Right ventricle myocardium inferior (tissue), 1 donor: ENCODE data around the gene MACROD2. TPM values are rescaled to one million over a fixed set of nuclear protein-coding genes. Genes with fewer than 3 reads are reported as not detected.
"Not testable (repeated sequence)": the region's sequence is repeated elsewhere in the genome, so short reads cannot be mapped to it uniquely, and the experiment has no call there.

Experiments used
- ATAC-seq: fragments of 200-7000 bp; cut with Tn5 transposase; one replicate; pipeline ENCODE4 v1.9.1; 2020; ENCODE audit warnings: mild to moderate bottlenecking, moderate library complexity
- DNase-seq: peaks from one replicate; pipeline ENCODE4 v3.0.0; 2021; ENCODE audit errors: missing footprints
- intact Hi-C: fragments of 100-400 bp; cut with DNase I; formaldehyde crosslinking; loops from one replicate; pipeline ENCODE4 v1.11.0; 2022
- total RNA-seq: library from RNA; stranded (reverse); fragmentation: NEBNext Ultra II Directional; extraction: Animal tissue kit (Norgen Biotek cat#: 25700); gene quantifications from one replicate; pipeline ENCODE4 v1.2.1, GENCODE V29; 2021
- donor health status: DM: no; HTN: yes; CAD: no; lungs with severe emphysema.

MACROD2 gene
- total RNA-seq, 1 donor from 2014 or later: 5.0 TPM

- DNase-seq (no peak), ATAC-seq (no peak)
- intact Hi-C loops: no loop called here
These were observed 953.1 kb downstream of the MACROD2 start for GRCh38 chr20:14948416-14948815.

DNA sequence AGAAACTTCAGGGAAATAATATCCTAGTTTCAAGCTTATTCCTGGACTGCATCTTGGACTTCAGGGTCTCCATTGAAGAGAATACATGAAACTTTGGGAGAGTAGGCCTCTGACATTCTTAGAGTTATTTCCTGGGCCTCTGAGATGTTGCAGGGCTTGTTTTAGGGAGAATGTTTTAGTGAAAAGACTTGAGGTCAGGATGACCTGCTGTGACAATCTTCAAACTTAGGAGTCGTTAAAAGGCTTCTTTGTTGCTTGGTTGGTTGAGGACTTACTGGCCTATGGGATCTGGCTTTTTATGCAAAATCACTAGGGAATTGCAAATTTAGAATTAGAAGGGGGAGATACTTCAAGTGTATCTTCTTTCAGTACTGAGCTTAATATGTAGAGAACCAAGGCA, 955.3 kb downstream of the MACROD2 start:
- ATAC-seq: no peak
- intact Hi-C loops: no loop called here
- no peak for DNase-seq

- ATAC-seq: no peak
- DNase-seq: no peak
- intact Hi-C loops: no loop called here
These were observed 955.8 kb downstream of the MACROD2 start for GRCh38 chr20:14951105-14951504.

GRCh38 chr20:14951707-14952418, 956.5 kb downstream of the MACROD2 start:
- DNase-seq (no peak), ATAC-seq (no peak)
- intact Hi-C loops: no loop called here

DNA sequence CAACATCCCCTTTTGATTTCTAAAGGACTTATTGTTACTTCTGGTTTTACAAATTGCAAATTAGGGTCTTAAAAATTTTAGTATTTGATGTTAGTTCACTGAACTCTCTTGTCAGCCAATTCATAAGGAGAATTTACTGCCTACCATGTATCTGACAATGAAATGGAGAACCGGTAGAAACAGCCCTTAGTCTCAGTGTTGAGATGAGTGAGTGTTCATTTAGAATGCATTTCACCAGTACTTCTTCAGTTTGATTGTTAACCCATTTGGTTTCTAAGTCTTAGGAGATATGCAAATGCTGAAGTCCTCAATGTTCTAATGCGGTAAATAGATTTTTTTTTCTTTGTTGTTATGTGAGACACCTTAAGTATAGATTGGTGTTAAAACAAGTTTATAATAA, 958.4 kb downstream of the MACROD2 start:
- DNase-seq (no peak), ATAC-seq (no peak)
- intact Hi-C loops: no loop called here

DNA sequence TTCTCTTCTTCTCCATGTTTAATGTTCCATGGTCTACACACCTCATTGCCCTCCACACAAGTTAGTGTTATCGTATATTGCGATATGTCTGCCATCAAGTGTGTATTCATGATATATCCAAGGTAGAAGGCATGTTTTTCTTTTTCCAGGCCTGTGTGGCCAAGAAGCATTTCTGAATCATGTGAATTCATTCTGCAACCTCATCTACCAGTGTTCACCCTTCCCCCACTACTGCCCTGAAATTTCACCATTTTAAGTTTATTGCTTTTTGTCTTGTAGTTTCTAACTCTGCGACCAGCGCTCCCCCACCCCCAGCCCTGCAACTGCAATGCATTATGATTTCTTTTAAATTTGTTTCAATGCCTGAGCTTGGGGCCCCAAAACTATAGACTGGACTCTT, 960.1 kb downstream of the MACROD2 start:
- ATAC-seq (no peak), DNase-seq (no peak)
- intact Hi-C loops: no loop called here

DNA sequence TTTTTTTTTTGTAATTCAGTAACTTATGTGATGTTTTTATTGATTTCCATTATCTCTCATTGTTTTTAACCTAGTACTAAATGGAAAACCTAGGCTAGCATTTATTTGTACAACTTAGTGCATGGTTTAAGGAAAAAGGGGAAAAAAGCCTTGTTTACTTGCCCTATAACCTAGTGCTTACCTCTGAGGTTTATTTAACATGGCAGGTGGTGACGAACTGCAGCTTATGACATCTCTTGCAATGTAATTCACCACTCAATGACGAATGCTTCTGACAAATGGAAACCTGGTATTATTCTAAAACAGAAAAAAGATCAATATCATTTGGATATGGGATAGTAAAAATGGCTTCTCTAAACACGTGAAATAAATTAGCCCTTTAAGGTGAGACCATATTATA, 960.7 kb downstream of the MACROD2 start:
- intact Hi-C loops: no loop called here
- ATAC-seq: no peak

DNA sequence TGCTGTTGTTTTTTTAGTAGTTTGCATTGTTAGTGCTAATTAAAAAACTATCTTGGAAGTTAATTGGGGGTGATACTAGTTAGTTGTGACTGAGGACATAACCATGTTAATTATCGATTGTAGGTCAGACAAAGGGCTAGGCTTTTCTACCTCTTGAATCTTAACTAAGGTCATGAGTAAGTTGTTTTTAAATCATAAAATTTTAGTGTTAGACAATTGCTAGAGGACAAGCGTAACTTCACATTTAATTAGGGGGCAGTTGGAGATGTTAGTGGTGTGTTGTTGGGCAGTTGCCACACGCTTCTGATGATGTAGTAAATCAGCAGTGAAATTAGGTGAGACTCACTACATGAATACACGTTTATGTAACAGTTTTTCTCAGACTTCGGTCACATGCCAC, 961.2 kb downstream of the MACROD2 start:
- DNase-seq (no peak), ATAC-seq (no peak)
- intact Hi-C loops: no loop called here

More for the DNA sequence above, 960.7 kb downstream of the MACROD2 start:
- DNase-seq: no peak

DNA sequence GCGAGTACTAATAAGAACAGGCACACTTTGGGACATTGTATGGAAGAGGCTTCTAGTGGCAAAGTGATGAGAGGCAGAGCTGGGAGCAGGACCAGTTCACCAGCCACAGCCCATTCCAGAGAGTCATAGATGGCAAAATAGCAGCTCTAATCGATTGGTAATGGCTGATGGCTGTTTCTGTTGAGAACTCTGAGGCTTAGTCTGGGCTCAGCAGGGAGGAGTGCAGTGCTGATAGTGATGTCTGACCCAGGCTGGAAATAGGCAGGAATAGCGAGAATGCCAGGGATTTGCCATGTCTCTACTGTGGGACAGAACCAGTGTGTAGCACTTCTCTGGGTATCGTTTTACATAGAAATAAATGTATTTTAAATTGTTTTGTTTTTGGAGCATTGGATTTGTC, 962.1 kb downstream of the MACROD2 start:
- intact Hi-C loops: no loop called here
- ATAC-seq (no peak), DNase-seq (no peak)

- DNase-seq (no peak), ATAC-seq (no peak)
- intact Hi-C loops: no loop called here
These were observed 963.3 kb downstream of the MACROD2 start for GRCh38 chr20:14958626-14959025.

DNA sequence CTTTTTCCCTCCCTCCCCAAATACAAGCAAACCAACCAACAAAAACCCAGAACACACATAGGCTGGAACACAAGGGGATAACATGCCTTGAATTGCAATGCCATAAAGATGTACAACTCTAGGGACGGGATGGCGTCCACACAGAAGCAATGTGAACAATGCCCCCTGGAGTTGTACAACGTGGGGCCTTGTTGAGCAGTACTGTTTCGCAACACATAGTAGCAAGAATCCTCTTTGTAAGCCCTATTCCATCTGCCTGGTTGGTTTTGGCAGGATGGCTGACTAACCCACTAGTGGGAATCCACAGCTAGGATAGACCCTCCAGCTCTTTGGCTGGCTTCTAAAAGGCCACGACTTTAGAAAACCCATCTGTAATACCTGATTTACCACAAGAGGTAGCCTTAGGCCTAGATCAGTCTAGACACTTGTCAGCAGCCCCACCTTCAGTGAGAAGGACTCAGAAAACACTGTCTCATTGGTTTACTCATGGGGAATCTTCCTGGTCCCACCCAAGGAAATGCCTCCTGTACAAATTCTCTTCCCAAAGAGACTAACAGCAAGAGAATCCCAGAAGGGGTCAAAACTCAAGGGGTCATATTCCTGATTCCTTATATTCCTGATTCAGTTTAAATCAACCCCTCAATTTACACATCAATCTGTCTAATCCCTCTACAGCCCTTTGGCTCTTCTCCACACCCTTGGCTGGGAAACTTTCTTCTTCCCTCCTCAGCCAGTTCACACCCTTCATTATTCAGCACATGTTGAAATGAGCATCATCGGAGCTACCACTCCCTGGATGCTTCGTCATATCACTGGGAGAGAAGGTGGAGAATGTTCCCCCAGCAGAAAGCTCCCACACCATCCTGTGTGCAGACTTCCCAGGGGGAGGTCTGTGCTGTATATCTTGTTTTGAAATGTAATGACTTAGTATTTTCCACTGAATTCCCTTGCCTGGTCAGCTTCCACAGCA, 964.5 kb downstream of the MACROD2 start:
- no peak for ATAC-seq
- intact Hi-C loops: no loop called here
- DNase-seq: no peak

DNA sequence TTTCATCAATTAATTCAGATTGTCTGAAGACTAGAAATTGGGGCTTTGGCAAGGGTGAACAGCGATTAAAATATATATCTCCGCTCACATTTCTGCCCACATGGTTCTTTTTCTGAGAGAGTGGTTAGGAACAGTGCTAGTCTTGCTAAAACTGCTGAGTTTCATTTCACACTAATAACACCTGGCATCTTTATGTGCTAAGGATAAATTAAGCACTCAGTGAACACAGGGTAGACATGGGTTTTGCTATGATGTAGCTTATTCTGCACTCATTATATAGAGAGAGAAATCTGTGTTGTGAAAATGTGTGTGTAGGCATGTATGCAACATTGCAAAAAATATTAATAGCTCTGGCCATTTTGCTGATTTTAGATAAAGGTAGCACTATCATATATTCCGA, 965.5 kb downstream of the MACROD2 start:
- intact Hi-C loops: no loop called here
- ATAC-seq (no peak), DNase-seq (no peak)

DNA sequence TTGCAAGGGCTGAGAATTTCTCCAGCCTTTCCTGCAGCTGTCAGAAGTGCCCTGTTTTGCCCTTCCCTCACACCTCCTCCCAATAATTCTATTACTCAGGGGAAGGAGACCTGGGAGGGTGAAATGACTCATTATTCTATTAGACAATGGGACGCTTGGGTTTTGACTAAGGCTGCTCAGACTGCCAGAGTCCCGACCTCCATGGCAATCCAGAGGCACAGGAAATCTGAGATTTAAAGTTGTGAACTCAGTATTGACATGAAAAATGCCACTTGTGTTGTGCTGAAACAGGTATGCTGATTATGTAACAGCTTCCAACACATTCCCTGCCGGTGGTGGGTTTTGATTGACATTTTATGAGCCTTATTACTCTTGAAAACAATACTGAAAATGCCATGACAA, 967.9 kb downstream of the MACROD2 start:
- DNase-seq: no peak
- no peak for ATAC-seq
- intact Hi-C loops: no loop called here

DNA sequence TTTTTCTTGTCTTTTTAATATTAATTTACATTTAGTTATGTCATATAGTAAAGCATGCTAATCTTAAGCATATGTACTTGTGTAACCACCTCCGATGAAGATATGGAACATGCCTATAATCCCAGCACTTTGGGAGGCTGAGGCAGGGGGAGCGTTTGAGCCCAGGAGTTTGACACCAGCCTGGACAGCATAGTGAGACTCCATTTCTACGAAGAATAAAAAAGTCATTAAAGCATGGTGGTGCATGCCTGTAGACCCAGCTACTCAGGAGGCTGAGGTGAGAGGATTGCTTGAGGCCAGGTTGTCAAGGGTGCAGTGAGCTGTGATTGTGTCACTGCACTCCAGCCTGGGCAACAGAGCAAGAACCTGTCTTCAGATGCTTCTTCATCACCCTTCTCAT, 970.9 kb downstream of the MACROD2 start:
- DNase-seq: no peak
- intact Hi-C loops: no loop called here
- no peak for ATAC-seq

- DNase-seq: no peak
- no peak for ATAC-seq
- intact Hi-C loops: no loop called here
These were observed 971.5 kb downstream of the MACROD2 start for GRCh38 chr20:14966808-14967207.

DNA sequence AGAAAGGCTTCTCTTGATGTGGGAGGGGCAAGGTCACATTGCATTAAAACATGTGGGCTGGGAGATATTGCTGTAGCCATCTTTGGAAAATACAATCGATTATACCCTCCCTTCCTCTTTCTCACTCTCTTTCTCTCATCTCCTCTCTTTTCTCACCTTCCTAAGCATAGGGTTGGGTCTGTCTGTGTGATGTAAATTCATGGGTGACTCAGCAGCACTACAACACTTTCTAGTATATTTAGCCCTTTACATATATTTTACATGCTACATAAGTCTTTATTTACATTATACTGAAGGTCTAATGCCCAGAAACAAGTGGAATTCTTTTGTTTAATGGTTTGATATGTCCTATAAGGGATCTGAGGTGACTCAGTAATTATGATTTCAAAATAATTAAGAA, 976.9 kb downstream of the MACROD2 start:
- no peak for ATAC-seq
- no peak for DNase-seq
- intact Hi-C loops: no loop called here

GRCh38 chr20:14972690-14973089, 977.4 kb downstream of the MACROD2 start:
- no peak for DNase-seq
- intact Hi-C loops: no loop called here

GRCh38 chr20:14979453-14979986, 984.2 kb downstream of the MACROD2 start:
- intact Hi-C loops: no loop called here

More at GRCh38 chr20:14972690-14973089, 977.4 kb downstream of the MACROD2 start:
- no peak for ATAC-seq

DNA sequence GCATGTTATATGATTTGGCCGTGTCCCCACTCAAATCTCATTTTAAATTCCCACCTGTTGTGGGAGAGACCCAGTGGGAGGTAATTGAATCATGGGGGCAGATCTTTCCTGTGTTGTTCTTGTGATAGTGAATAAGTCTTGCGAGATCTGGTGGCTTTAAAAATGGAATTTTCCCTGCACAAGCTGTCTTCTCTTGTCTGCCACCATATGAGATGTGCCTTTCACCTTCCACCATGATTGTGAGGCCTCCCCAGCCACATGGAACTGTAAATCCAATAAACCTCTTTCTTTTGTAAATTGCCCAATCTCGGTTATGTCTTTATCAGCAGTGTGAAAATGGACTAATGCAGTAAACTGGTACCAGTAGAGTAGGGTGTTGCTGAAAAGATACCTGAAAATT, 986.2 kb downstream of the MACROD2 start:
- DNase-seq, intact Hi-C loops, ATAC-seq: not testable (repeated sequence)

More at GRCh38 chr20:14979453-14979986, 984.2 kb downstream of the MACROD2 start:
- no peak for DNase-seq
- no peak for ATAC-seq

DNA sequence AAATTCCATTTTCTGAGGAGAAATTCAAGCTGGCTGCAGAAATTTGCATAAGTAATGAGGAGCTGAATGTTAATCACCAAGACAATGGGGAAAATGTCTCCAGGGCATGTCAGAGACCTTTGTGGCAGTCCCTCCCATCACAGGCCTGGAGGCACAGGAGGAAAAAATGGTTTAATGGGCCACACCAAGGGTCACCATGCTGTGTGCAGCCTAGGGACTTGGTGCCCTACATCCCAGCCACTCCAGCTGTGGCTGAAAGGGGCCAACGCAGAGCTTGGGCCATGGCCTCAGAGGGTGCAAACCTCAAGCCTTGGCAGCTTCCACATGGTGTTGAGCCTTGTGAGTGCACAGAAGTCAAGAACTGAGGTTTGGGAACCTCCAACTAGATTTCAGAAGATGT, 987.0 kb downstream of the MACROD2 start:
- DNase-seq, intact Hi-C loops, ATAC-seq: not testable (repeated sequence)
